Keratinocyte (primary cell): ENCODE measurements around the gene ARHGAP40. TPM values are rescaled to one million over a fixed set of nuclear protein-coding genes. Genes with fewer than 3 reads are reported as not detected.
A peak's percentile ranks its signal among the peaks of the same experiment; 100 is the strongest.

Experiments
- DNase-seq: peaks from one replicate; pipeline ENCODE4 v3.0.0-alpha.2; 2011; ENCODE audit warnings: low read depth, missing footprints, low spot score
- FAIRE-seq: peaks from 2 replicates; lab custom pipeline; 2011; peaks lifted over from hg19 to GRCh38; lab: Jason Lieb, UNC
- H2AFZ ChIP-seq: 2 replicates; pipeline ENCODE4 v1.6.0; 2012; ENCODE audit warnings: low read length, control low read depth, inconsistent platforms; ENCODE audit not compliant: control insufficient read depth
- H3K27ac ChIP-seq: 2 replicates; pipeline ENCODE4 v1.5.1; 2011; ENCODE audit warnings: low read length; ENCODE audit not compliant: control insufficient read depth, insufficient read depth
- H3K27me3 ChIP-seq: 3 replicates; pipeline ENCODE4 v1.6.0; 2011; ENCODE audit warnings: low read length; ENCODE audit not compliant: control insufficient read depth, insufficient read depth; ENCODE audit errors: extremely low read depth
- H3K36me3 ChIP-seq, 2 experiments: 2 replicates in 1 of 2; 3 replicates in 1 of 2; pipeline ENCODE4 v1.5.1; 2011; ENCODE audit warnings: low read length in 2 of 2, mild to moderate bottlenecking in 1 of 2; ENCODE audit not compliant: control insufficient read depth in 2 of 2, insufficient read depth in 2 of 2; ENCODE audit errors: extremely low read depth in 1 of 2
- H3K4me1 ChIP-seq: 3 replicates; pipeline ENCODE4 v1.5.1; 2011; ENCODE audit warnings: low read length; ENCODE audit not compliant: control insufficient read depth, insufficient read depth; ENCODE audit errors: extremely low read depth
- H3K4me2 ChIP-seq: 3 replicates; pipeline ENCODE4 v1.6.0; 2011; ENCODE audit warnings: low read depth, low read length; ENCODE audit not compliant: control insufficient read depth, insufficient read depth; ENCODE audit errors: extremely low read depth
- H3K4me3 ChIP-seq, 3 experiments: fragments of 200-600 bp in 1 of 3; sonication (generic) in 1 of 3; 2 replicates in 2 of 3; 3 replicates in 1 of 3; pipeline ENCODE4 v1.5.1; 2011 to 2016; ENCODE audit warnings: low read length in 3 of 3, mild to moderate bottlenecking in 3 of 3, control low read depth in 2 of 3, inconsistent platforms in 1 of 3, low read depth in 1 of 3, mixed read lengths in 1 of 3, mixed run types in 1 of 3, moderate library complexity in 1 of 3; ENCODE audit not compliant: control insufficient read depth in 2 of 3, insufficient read depth in 2 of 3; ENCODE audit errors: extremely low read depth in 1 of 3
- H3K79me2 ChIP-seq: 2 replicates; pipeline ENCODE4 v1.6.0; 2012; ENCODE audit warnings: low read length; ENCODE audit not compliant: control insufficient read depth, insufficient read depth
- H3K9ac ChIP-seq: 3 replicates; pipeline ENCODE4 v1.6.0; 2011; ENCODE audit warnings: low read length; ENCODE audit not compliant: control insufficient read depth, insufficient read depth; ENCODE audit errors: extremely low read depth
- H3K9me1 ChIP-seq: 3 replicates; pipeline ENCODE4 v1.6.0; 2011; ENCODE audit warnings: low read length; ENCODE audit not compliant: control insufficient read depth, insufficient read depth; ENCODE audit errors: extremely low read depth
- H3K9me3 ChIP-seq: 2 replicates; pipeline ENCODE4 v1.5.1; 2012; ENCODE audit warnings: low read depth, low read length; ENCODE audit not compliant: control insufficient read depth
- H4K20me1 ChIP-seq: 3 replicates; pipeline ENCODE4 v1.6.0; 2011; ENCODE audit warnings: low read length; ENCODE audit not compliant: control insufficient read depth, insufficient read depth; ENCODE audit errors: extremely low read depth
- EZH2 ChIP-seq: IDR thresholded peaks from one replicate; pipeline ENCODE4 v1.6.1; 2012; ENCODE audit warnings: inconsistent platforms, mild to moderate bottlenecking, low read length, moderate library complexity
- dilution Hi-C: fragments of 300-500 bp; cut with MboI; formaldehyde crosslinking; loops from one replicate; pipeline ENCODE4 v1.7.0; 2020; ENCODE audit warnings: low sequenced_read_pairs; ENCODE audit not compliant: extremely low pct_ligation_motif_present
- polyA minus RNA-seq, 3 experiments: library from RNA; depleted of rRNA, polyadenylated mRNA; stranded (reverse); fragments of >200 nt; gene quantifications; 1 replicate in 1 of 3; 2 replicates in 1 of 3; 3 replicates in 1 of 3; pipeline ENCODE4 v1.2.3, GENCODE V29; 2011
- polyA plus RNA-seq, 5 experiments: library from polyadenylated mRNA; depleted of rRNA in 3 of 5; stranded (reverse) in 3 of 5; stranded (forward) in 1 of 5; unstranded in 1 of 5; fragments of >200 nt; gene quantifications; 1 replicate in 1 of 5; 2 replicates in 3 of 5; 3 replicates in 1 of 5; pipeline versions ENCODE4 v1.2.1 to v1.2.3, GENCODE V29; 2011 to 2012; ENCODE audit warnings: missing spikeins in 2 of 5, low read depth in 1 of 5, low replicate concordance in 1 of 5
- TF ChIP-seq, protein P1 (sequence below), 3 experiments: IDR thresholded peaks in 1 of 3; conservative IDR thresholded peaks in 1 of 3; optimal IDR thresholded peaks in 1 of 3; 2 replicates in 2 of 3; 3 replicates in 1 of 3; pipeline versions ENCODE3 to v1.5.1; 2011; ENCODE audit warnings: low read length in 3 of 3, mild to moderate bottlenecking in 3 of 3, moderate library complexity in 2 of 3, control low read depth in 1 of 3, inconsistent platforms in 1 of 3; ENCODE audit not compliant: insufficient read depth in 2 of 3; ENCODE audit errors: extremely low read depth in 1 of 3

Gene ARHGAP40
- polyA plus RNA-seq (1.0 to 1.9 TPM (median 1.2 TPM) in 3 replicates), polyA minus RNA-seq (0.70 to 1.2 TPM in 2 of 3 replicates, not detected in the other)
- 2.3 TPM for polyA plus RNA-seq (2011; ENCODE audit: low read depth)
- 0.53 and 0.82 TPM in 2 replicates for polyA plus RNA-seq (2011; cell fraction: cytosol; rRNA removed)
- polyA plus RNA-seq (2011; cell fraction: nucleus; rRNA removed), result 7.2 and 10.2 TPM in 2 replicates
- 1.1 and 5.5 TPM in 2 replicates for polyA plus RNA-seq (2012; ENCODE audit: low replicate concordance)
- 1.2 TPM for polyA minus RNA-seq (2011; cell fraction: cytosol; rRNA and poly(A)+ RNA removed)
- 1.9 and 2.9 TPM in 2 replicates for polyA minus RNA-seq (2011; cell fraction: nucleus; rRNA and poly(A)+ RNA removed)

DNA sequence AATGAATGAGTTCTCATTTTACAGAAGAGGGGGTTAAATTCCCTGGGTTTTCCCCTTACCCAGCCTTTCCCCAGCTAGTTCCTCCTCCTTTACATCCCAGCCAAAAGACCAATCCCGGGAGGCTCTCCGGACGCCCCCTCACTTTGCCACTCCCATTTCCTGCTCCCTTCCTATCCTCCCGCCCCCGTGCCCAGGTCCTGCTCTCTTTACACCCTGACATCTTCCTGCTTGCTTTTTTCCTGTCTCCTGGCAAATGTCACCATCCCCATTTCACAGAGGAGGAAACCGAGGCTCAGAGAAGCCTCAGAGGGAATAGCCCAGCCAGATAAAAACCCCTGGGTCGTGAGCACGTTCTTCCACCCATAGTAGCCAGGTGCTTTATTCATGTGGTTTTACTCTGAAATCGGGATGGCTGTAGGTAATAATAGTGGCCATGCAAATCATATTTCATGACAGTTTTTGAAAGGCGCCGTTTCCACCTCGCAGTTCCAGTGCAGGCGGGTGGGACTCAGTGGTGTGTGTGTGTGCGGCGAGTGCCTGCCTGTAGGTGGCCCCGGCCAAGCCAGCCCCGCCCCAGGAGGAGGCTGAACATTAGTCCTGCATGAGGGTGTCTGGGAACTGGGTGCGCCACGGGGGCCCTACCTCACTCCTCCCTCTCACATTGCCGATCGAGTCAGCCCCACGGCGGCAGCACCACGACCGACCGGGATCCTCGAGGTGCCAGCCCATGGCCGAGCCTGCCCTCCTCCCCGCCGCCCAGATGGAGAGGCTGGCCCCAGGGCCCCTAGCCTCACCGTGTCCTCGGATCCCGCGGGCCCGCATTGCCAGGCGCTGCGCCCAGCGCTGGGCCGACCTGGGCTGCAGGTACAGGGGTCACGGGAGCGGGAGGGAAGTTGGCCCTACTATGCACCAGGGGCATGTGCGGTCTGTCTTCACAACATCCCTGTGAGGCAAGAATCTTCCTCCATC is at the start of gene ARHGAP40:
Gene ARHGAP40, plus strand, starts transcription at position 594 of the 969 bp plus-strand sequence.
- Histone ChIP-seq H3K9me3 (no peaks in the 10 kb centered on the region), H3K36me3 (no peaks in the 10 kb centered on the region), H3K9me1 (no peaks in the 10 kb centered on the region), H3K4me2 (peak within 1 kb of the TSS; percentile 97), H3K79me2 (no peaks in the 10 kb centered on the region), H4K20me1 (no peaks in the 10 kb centered on the region), H3K9ac (peak within 1 kb of the TSS; percentile 41), H3K27ac (no peak within 1 kb of the TSS), H3K4me1 (peaks cover 12% of the 10 kb centered on the region), H3K4me3 (peak within 1 kb of the TSS; percentile 48 to 63 (median 59)), H3K27me3 (peaks cover 16% of the 10 kb centered on the region), H2AFZ (peak within 1 kb of the TSS; percentile 87)
- dilution Hi-C loops, result no loop called here
- TF ChIP-seq, protein P1, sequence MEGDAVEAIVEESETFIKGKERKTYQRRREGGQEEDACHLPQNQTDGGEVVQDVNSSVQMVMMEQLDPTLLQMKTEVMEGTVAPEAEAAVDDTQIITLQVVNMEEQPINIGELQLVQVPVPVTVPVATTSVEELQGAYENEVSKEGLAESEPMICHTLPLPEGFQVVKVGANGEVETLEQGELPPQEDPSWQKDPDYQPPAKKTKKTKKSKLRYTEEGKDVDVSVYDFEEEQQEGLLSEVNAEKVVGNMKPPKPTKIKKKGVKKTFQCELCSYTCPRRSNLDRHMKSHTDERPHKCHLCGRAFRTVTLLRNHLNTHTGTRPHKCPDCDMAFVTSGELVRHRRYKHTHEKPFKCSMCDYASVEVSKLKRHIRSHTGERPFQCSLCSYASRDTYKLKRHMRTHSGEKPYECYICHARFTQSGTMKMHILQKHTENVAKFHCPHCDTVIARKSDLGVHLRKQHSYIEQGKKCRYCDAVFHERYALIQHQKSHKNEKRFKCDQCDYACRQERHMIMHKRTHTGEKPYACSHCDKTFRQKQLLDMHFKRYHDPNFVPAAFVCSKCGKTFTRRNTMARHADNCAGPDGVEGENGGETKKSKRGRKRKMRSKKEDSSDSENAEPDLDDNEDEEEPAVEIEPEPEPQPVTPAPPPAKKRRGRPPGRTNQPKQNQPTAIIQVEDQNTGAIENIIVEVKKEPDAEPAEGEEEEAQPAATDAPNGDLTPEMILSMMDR (optimal IDR thresholded peaks at IDR 0.05 in 1 of 3, IDR thresholded peaks at IDR 0.05 in 1 of 3, conservative IDR thresholded peaks at IDR 0.05 in 1 of 3; ENCODE audit: extremely low read depth in 1 of 3, insufficient read depth in 2 of 3, low read length in 3 of 3), result peak; percentile 41 to 63 (median 58)
- no peak for TF ChIP-seq EZH2
- DNase-seq, result no peak
- peak; percentile 32 for FAIRE-seq

DNA sequence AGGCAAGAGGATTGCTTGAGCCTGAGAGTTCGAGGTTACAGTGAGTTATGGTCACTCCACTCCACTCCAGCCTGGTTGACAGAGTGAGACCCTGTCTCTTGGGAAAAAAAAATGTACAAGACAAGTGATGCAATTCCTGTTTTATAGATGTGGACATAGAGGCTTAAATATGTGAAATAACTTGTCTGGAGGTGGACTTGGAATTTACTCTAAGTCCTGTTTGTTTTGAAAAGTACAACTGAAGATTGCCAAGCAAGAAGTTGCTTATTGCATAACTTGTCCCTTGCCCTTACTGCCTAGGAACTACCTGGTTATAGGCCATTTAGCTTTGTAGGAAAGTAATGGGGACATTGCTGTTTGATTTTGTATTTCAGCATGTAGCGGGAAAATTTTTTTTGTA is 46.6 kb upstream of the ARHGAP40 start:
- H3K79me2 ChIP-seq, result no peaks in the 10 kb centered on the region
- H3K9ac ChIP-seq, result no peak overlapping the region
- peaks cover 12 to 14% of the 10 kb centered on the region in 2 experiments for H3K36me3 ChIP-seq
- DNase-seq (no peak), FAIRE-seq (no peak)
- H3K9me1 ChIP-seq, result no peaks in the 10 kb centered on the region
- H3K27ac ChIP-seq, result no peak overlapping the region
- H2AFZ ChIP-seq, result no peak overlapping the region
- H3K9me3 ChIP-seq, result no peaks in the 10 kb centered on the region
- no peak overlapping the region for H3K4me3 ChIP-seq
- no peak overlapping the region for H3K4me2 ChIP-seq
- dilution Hi-C loops, result no loop called here
- H4K20me1 ChIP-seq, result no peaks in the 10 kb centered on the region
- no peaks in the 10 kb centered on the region for H3K27me3 ChIP-seq
- TF ChIP-seq EZH2, result no peak
- TF ChIP-seq, protein P1 (optimal IDR thresholded peaks at IDR 0.05 in 1 of 3, IDR thresholded peaks at IDR 0.05 in 1 of 3, conservative IDR thresholded peaks at IDR 0.05 in 1 of 3; ENCODE audit: extremely low read depth in 1 of 3, insufficient read depth in 2 of 3, low read length in 3 of 3), result no peak
- no peaks in the 10 kb centered on the region for H3K4me1 ChIP-seq
